T-helper 17 cell (primary cell): ENCODE data around the gene OXNAD1. TPM values are rescaled to one million over a fixed set of nuclear protein-coding genes. Genes with fewer than 3 reads are reported as not detected.

Source experiments
- ATAC-seq: fragments of 150-1000 bp; cut with Tn5 transposase; 2 replicates; pipeline ENCODE4 v1.10.0; 2021; ENCODE audit warnings: mild to moderate bottlenecking, moderate library complexity
- DNase-seq, 3 donors: peaks; one replicate each; pipeline versions ENCODE4 v3.0.0 to v3.0.0-alpha.2; 2020 to 2021
- H3K9me3 ChIP-seq: one replicate; pipeline ENCODE4 v1.7.0; 2013; ENCODE audit warnings: low read length, mild to moderate bottlenecking; ENCODE audit not compliant: control insufficient read depth, poor library complexity, severe bottlenecking
- H3K27ac Mint-ChIP-seq: one replicate; pipeline ENCODE4 v1.8.0; 2022; ENCODE audit warnings: mild to moderate bottlenecking, moderate library complexity, mixed read lengths
- H3K27me3 Mint-ChIP-seq: one replicate; pipeline ENCODE4 v1.8.0; 2022; ENCODE audit warnings: mixed read lengths
- H3K36me3 Mint-ChIP-seq: one replicate; pipeline ENCODE4 v1.8.0; 2022; ENCODE audit warnings: low read depth, mixed read lengths
- H3K4me1 Mint-ChIP-seq: one replicate; pipeline ENCODE4 v1.8.0; 2022; ENCODE audit warnings: mild to moderate bottlenecking, mixed read lengths
- H3K4me3 Mint-ChIP-seq: one replicate; pipeline ENCODE4 v1.8.0; 2022; ENCODE audit warnings: mild to moderate bottlenecking, moderate library complexity, mixed read lengths
- total RNA-seq, 4 donors: library from RNA in 2 of 4; stranded (reverse) in 2 of 4; gene quantifications; one replicate each; pipeline ENCODE4 v1.2.3 and lab custom pipeline; 2022 to 2026

Gene OXNAD1
- total RNA-seq, 2 donors from 2014 or later = 73.1 to 89.3 TPM

- Mint-ChIP-seq H3K36me3 (peaks cover 15% of the 10 kb centered on the region), H3K27ac (peak overlapping the region; percentile 96), H3K27me3 (no peaks in the 10 kb centered on the region), H3K4me3 (peak overlapping the region; percentile 55), H3K4me1 (peaks cover 36% of the 10 kb centered on the region)
- no peaks in the 10 kb centered on the region for H3K9me3 ChIP-seq
- DNase-seq (no peak), ATAC-seq (no peak)
These were observed 54.7 kb downstream of the OXNAD1 start for GRCh38 chr3:16319723-16320122.

GRCh38 chr3:16320711-16321110 lies 55.7 kb downstream of the OXNAD1 start:
- ATAC-seq = no peak
- Mint-ChIP-seq H3K27ac (peak overlapping the region; percentile 96), H3K27me3 (no peaks in the 10 kb centered on the region), H3K4me1 (peaks cover 34% of the 10 kb centered on the region), H3K36me3 (peaks cover 15% of the 10 kb centered on the region), H3K4me3 (peak overlapping the region; percentile 73)
- no peaks in the 10 kb centered on the region for H3K9me3 ChIP-seq
- no peak for DNase-seq

GRCh38 chr3:16322189-16322588 lies 57.2 kb downstream of the OXNAD1 start:
- no peaks in the 10 kb centered on the region for H3K9me3 ChIP-seq
- H3K36me3 Mint-ChIP-seq = peaks cover 12% of the 10 kb centered on the region
- H3K4me3 Mint-ChIP-seq = no peak overlapping the region
- peak overlapping the region; percentile 70 for H3K27ac Mint-ChIP-seq
- no peak for ATAC-seq
- no peak for DNase-seq
- H3K4me1 Mint-ChIP-seq = peaks cover 26% of the 10 kb centered on the region
- no peaks in the 10 kb centered on the region for H3K27me3 Mint-ChIP-seq

- H3K36me3 Mint-ChIP-seq = peaks cover 12% of the 10 kb centered on the region
- H3K27me3 Mint-ChIP-seq = no peaks in the 10 kb centered on the region
- DNase-seq = no peak
- no peak for ATAC-seq
- no peaks in the 10 kb centered on the region for H3K9me3 ChIP-seq
- H3K4me3 Mint-ChIP-seq = no peak overlapping the region
- peaks cover 18% of the 10 kb centered on the region for H3K4me1 Mint-ChIP-seq
- peak overlapping the region; percentile 70 for H3K27ac Mint-ChIP-seq
These were observed 58.7 kb downstream of the OXNAD1 start for GRCh38 chr3:16323737-16324136.

GRCh38 chr3:16325850-16326249 lies 60.8 kb downstream of the OXNAD1 start:
- DNase-seq (no peak), ATAC-seq (no peak)
- Mint-ChIP-seq H3K27me3 (no peaks in the 10 kb centered on the region), H3K4me3 (no peak overlapping the region), H3K27ac (peak overlapping the region; percentile 21), H3K4me1 (peaks cover 4% of the 10 kb centered on the region), H3K36me3 (peaks cover 8% of the 10 kb centered on the region)
- peaks cover under 1% of the 10 kb centered on the region for H3K9me3 ChIP-seq

GRCh38 chr3:16326724-16327349 lies 61.8 kb downstream of the OXNAD1 start:
- Mint-ChIP-seq H3K27me3 (no peaks in the 10 kb centered on the region), H3K27ac (peak overlapping the region; percentile 66), H3K4me1 (no peaks in the 10 kb centered on the region), H3K4me3 (no peak overlapping the region), H3K36me3 (peaks cover 5% of the 10 kb centered on the region)
- ATAC-seq (no peak), DNase-seq (no peak)
- H3K9me3 ChIP-seq = peaks cover 7% of the 10 kb centered on the region

- Mint-ChIP-seq H3K27me3 (no peaks in the 10 kb centered on the region), H3K36me3 (peaks cover 8% of the 10 kb centered on the region), H3K4me3 (no peak overlapping the region), H3K27ac (peak overlapping the region; percentile 66), H3K4me1 (no peaks in the 10 kb centered on the region)
- peaks cover 7% of the 10 kb centered on the region for H3K9me3 ChIP-seq
- DNase-seq (no peak), ATAC-seq (no peak)
These were observed 63.1 kb downstream of the OXNAD1 start for GRCh38 chr3:16328124-16328523.

GRCh38 chr3:16329036-16329825 lies 64.2 kb downstream of the OXNAD1 start:
- H3K36me3 Mint-ChIP-seq = peaks cover 8% of the 10 kb centered on the region
- H3K27ac Mint-ChIP-seq = peak overlapping the region; percentile 66
- no peak for ATAC-seq
- no peaks in the 10 kb centered on the region for H3K4me1 Mint-ChIP-seq
- no peak for DNase-seq
- no peaks in the 10 kb centered on the region for H3K27me3 Mint-ChIP-seq
- H3K9me3 ChIP-seq = peaks cover 7% of the 10 kb centered on the region
- H3K4me3 Mint-ChIP-seq = peak overlapping the region; percentile 56

- H3K27me3 Mint-ChIP-seq = no peaks in the 10 kb centered on the region
- H3K36me3 Mint-ChIP-seq = peaks cover 10% of the 10 kb centered on the region
- H3K9me3 ChIP-seq = peaks cover 7% of the 10 kb centered on the region
- peak overlapping the region; percentile 14 for H3K27ac Mint-ChIP-seq
- H3K4me1 Mint-ChIP-seq = peaks cover 2% of the 10 kb centered on the region
- ATAC-seq (no peak), DNase-seq (no peak)
- peak overlapping the region; percentile 56 for H3K4me3 Mint-ChIP-seq
These were observed 64.8 kb downstream of the OXNAD1 start for GRCh38 chr3:16329826-16330129.

GRCh38 chr3:16330351-16330750 lies 65.3 kb downstream of the OXNAD1 start:
- DNase-seq = no peak
- Mint-ChIP-seq H3K27me3 (no peaks in the 10 kb centered on the region), H3K36me3 (peaks cover 11% of the 10 kb centered on the region), H3K4me3 (no peak overlapping the region), H3K27ac (peak overlapping the region; percentile 14), H3K4me1 (peaks cover 7% of the 10 kb centered on the region)
- ATAC-seq = no peak
- H3K9me3 ChIP-seq = peaks cover 7% of the 10 kb centered on the region

- H3K27ac Mint-ChIP-seq = no peak overlapping the region
- no peak overlapping the region for H3K4me3 Mint-ChIP-seq
- H3K36me3 Mint-ChIP-seq = peaks cover 11% of the 10 kb centered on the region
- ATAC-seq (no peak), DNase-seq (no peak)
- peaks cover 8% of the 10 kb centered on the region for H3K4me1 Mint-ChIP-seq
- peaks cover 7% of the 10 kb centered on the region for H3K9me3 ChIP-seq
- H3K27me3 Mint-ChIP-seq = no peaks in the 10 kb centered on the region
These were observed 66.4 kb downstream of the OXNAD1 start for GRCh38 chr3:16331319-16331883.

- no peaks in the 10 kb centered on the region for H3K27me3 Mint-ChIP-seq
- peaks cover 12% of the 10 kb centered on the region for H3K4me1 Mint-ChIP-seq
- ATAC-seq (no peak), DNase-seq (no peak)
- H3K9me3 ChIP-seq = peaks cover 7% of the 10 kb centered on the region
- peak overlapping the region; percentile 0 for H3K27ac Mint-ChIP-seq
- peaks cover 11% of the 10 kb centered on the region for H3K36me3 Mint-ChIP-seq
- H3K4me3 Mint-ChIP-seq = no peak overlapping the region
These were observed 68.0 kb downstream of the OXNAD1 start for GRCh38 chr3:16332904-16333426.

GRCh38 chr3:16334909-16335308 lies 69.9 kb downstream of the OXNAD1 start:
- DNase-seq = no peak
- Mint-ChIP-seq H3K27ac (peak overlapping the region; percentile 62), H3K36me3 (peaks cover 11% of the 10 kb centered on the region), H3K27me3 (no peaks in the 10 kb centered on the region), H3K4me1 (peaks cover 31% of the 10 kb centered on the region), H3K4me3 (no peak overlapping the region)
- no peak for ATAC-seq
- H3K9me3 ChIP-seq = peaks cover 7% of the 10 kb centered on the region
